Liver (tissue), 3 donors: Measurements from ENCODE around the gene LHFPL6.

Experiments
- ATF3 ChIP-seq: IDR thresholded peaks from 2 replicates; pipeline ENCODE4 v1.6.1; 2016; ENCODE audit warnings: antibody characterized with exemption
- CTCF ChIP-seq: fragments of 150-350 bp; IDR thresholded peaks from 2 replicates; pipeline ENCODE4 v1.5.1; 2017; ENCODE audit warnings: improper control_type of control experiment, low read depth, low read length; ENCODE audit not compliant: missing input control
- GABPA ChIP-seq, 2 donors: IDR thresholded peaks in 1 of 2; conservative IDR thresholded peaks in 1 of 2; 2 replicates each; pipeline ENCODE4 v1.6.1; 2016; ENCODE audit warnings: antibody characterized with exemption in 2 of 2, mild to moderate bottlenecking in 1 of 2, moderate library complexity in 1 of 2
- HNF4G ChIP-seq: IDR thresholded peaks from 2 replicates; pipeline ENCODE4 v1.6.1; 2016; ENCODE audit warnings: antibody characterized with exemption
- MAX ChIP-seq: IDR thresholded peaks from 2 replicates; pipeline ENCODE4 v1.6.1; 2016; ENCODE audit warnings: antibody characterized with exemption
- RAD21 ChIP-seq, 2 donors: IDR thresholded peaks; 2 replicates each; pipeline ENCODE4 v1.6.1; 2016; ENCODE audit warnings: antibody characterized with exemption in 2 of 2, mild to moderate bottlenecking in 2 of 2
- REST ChIP-seq: IDR thresholded peaks from 2 replicates; pipeline ENCODE4 v1.6.1; 2016; ENCODE audit warnings: antibody characterized with exemption, mild to moderate bottlenecking
- TAF1 ChIP-seq: conservative IDR thresholded peaks from 2 replicates; pipeline ENCODE4 v1.6.1; 2016; ENCODE audit warnings: antibody characterized with exemption, mild to moderate bottlenecking
- donor health status: healthy.
- donor health status: healthy.

GRCh38 chr13:39349391-39349960, 253.5 kb downstream of the LHFPL6 start:
- TF ChIP-seq MAX, result no peak
- TF ChIP-seq ATF3, result no peak
- TF ChIP-seq GABPA (IDR thresholded peaks at IDR 0.05 in 1 of 2, conservative IDR thresholded peaks at IDR 0.05 in 1 of 2), result no peak
- TF ChIP-seq HNF4G, result no peak
- no peak for TF ChIP-seq TAF1
- no peak for TF ChIP-seq REST
- no peak for TF ChIP-seq CTCF
- no peak for TF ChIP-seq RAD21 (IDR thresholded peaks at IDR 0.05)
